DND-41 (cell line): ENCODE measurements around the gene GALNT18.

Experiments used
- CTCF ChIP-seq: IDR thresholded peaks from 2 replicates; pipeline ENCODE4 v1.5.1; 2012; ENCODE audit warnings: borderline replicate concordance, low read length, moderate library complexity, mild to moderate bottlenecking; ENCODE audit not compliant: poor library complexity, severe bottlenecking; ENCODE audit errors: extremely low read depth
- EZH2 ChIP-seq: IDR thresholded peaks from 3 replicates; pipeline ENCODE4 v1.6.1; 2012; ENCODE audit warnings: borderline replicate concordance, low read depth, mild to moderate bottlenecking, moderate library complexity, low read length, inconsistent platforms; ENCODE audit not compliant: severe bottlenecking

GRCh38 chr11:11584530-11584810, 37.3 kb downstream of the GALNT18 start:
- no peak for TF ChIP-seq CTCF
- no peak for TF ChIP-seq EZH2
